Stimulated activated CD4-positive, alpha-beta T cell treated with anti-CD3 and anti-CD28 coated beads, Interleukin-2, amount 100 ng/mL, for 4 hours (primary cell): Measurements from ENCODE around the gene TSPOAP1.

Experiments
- DNase-seq: peaks from one replicate; pipeline ENCODE4 v3.0.0-alpha.2; 2020; ENCODE audit warnings: low read depth

Gene TSPOAP1

DNA sequence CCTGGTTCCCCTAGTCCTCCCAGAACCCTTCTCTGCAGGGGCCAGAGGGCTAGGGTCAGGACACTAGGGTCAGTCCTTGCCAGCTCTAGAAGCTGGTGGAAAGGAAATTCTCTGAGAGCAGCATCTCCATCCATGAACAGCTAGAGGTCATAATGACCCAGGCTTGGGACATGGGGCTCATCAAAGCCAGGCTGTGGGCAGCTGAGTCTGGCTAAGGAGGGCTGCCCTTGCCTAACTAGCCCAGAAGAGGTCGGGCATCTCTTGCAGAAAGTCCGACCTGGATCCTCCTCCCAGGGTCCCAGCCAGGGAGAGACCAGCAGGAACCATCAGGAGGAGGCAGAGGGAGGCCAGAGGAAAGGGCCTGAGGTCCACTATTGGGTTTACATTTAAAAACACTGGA is 52.2 kb downstream of the TSPOAP1 start:
- no peak for DNase-seq

DNA sequence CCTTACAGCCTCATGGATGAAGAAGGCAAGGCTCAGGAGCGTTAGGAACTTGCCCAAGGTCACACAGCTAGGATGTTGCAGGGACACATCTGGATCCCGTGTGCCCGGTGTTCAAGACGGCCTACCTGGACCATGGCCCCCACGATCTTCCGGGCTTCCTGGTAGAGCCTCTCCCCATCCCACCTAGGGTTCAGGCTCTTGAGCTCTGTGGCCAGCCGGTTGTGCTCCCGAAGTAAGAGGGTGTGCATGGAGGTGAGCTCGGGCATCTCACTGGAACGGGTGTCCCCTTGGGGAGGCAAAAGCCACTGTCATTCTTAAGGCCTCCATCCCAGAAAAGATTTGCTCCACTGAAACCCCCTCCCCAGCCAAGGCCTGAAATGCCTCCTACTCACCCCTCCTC is 53.2 kb downstream of the TSPOAP1 start:
- no peak for DNase-seq

DNA sequence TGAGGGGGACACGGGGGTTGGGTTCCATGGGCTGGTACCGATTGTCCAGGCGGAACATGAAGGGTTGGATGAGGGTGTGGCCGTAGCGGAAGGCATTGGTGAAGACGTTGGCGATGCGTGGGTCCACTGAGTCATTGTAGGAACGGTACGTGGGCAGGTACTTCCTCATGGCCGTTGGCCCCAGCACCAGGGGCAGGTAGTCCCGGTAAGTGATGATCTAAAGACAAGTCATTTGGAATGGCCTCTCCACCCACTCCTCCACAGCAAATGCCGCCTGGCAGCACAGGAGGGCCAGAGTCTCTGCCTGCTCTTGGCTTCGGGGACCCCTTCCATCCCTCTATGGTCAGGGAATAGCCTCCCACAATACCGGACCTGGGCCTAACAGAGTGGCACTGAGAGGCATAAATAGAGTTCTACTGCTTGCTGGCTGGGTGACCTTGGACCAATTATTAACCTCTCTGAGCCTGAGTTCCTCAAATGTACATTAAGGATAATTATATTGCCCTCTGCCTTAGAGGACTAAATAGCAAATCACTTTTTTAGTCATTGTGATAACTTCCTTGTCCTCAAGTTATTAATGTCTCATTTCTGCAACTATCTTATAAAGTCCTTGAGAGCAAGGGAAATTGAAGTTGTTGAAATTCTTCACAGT is 55.0 kb downstream of the TSPOAP1 start:
- no peak for DNase-seq

DNA sequence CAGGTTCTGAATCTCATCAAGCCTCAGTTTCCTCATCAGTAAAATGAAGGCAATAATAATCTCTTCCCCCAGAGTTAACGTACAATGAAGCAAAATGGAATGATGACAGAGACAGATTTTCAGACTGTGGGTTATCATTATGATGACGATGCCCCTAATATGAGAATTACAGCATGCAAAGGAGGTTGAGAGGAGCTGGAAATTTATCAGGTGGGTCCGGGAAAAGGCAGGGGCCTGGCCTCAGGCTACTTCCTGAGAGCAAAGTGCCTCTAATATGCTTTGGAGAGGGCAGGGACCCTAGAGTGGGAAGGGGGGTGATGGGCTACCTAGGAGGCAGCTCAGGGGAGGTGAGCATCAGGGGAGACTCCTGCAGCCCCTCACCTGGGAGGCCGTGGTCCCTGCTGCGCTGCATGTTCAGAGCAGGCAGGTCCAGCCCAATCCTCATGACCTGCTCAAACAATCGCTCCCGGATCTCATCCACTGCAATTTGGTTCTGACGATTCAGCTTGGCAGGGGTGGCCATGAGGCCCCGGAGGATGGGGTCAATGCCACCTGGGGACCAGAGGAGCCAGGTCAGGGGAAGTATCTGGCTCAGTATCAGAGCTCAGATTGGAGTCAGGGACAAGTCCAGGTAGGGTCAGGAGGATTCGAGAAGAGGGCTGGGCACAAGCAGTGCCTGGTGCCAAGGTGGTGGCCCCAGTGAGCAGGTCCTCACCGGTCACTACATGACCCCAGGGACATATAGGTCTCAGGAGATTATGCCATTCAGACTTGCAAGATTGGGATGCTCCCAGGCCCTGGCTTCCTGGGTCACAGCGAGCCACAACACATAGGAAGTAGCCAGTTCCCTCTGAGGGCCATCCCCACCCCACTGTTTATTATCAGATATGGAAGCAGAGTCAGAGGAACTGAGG is 56.0 kb downstream of the TSPOAP1 start:
- DNase-seq, result no peak

DNA sequence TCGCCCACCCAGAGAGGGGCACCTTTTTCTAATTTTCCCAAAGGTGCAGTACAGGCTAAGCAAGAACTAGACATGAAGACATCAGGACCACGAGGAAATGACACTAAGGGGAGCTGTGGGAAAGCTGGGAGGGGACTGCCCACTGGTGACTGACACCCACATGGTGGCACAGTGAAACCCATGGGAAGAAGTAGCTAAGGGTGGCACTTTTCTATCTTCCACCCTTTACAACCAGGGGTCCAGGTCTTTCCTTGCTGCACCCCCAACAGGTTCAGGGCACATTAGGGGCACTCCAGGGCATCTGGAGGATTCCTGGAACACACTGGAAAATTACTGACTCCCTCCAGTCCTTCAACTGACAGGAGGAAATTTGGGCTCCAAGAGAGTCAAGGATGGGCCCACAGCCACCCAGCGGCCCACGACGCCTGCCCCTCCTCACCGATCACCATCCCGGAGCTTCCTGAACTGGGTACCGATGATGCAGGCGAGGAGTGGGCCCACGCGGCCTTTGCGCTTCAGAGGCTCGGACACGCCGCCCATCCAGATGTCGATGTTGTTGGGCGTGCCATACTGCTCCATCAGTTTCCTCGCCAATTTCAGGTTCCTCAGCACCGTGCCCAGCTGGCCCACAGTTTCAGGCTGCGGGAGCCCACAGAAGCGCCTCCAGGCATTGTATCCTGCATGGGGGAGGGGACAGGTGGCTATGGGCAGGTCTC is 57.2 kb downstream of the TSPOAP1 start:
- DNase-seq, result no peak

DNA sequence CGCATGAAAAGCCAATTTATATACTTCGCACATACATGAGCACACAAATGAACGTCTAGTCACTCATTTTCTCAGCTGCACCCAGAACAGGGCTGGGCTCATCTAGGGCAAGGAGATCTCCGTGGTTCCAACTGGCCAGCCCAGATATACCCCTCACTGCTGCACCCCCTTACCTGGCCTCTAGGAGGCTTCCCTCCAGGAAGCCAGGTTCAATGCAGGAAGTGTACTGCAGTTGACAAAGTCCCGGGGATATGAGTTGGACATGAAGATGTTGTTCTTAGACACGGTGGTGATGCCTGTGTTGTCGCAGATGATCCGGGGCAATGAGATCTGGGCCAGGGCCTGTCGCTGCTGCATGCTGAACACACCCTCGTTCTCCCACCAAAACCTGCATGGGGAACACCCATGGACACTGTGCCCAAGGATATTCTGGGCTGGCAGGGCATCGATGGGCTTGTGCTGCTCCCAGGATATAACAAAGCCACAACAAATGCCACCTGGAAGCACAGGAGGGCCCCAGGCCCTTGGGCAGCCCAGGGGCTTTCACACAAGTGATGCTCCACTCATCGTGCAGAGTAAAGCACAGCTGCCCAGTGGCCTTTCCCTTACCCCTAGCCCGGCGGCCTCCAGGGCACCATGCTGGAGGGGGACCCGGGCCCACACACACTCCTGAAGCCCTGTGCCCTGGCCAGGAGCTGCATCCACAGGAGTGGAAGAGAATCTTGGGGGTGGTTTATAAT is 57.9 kb downstream of the TSPOAP1 start:
- DNase-seq, result no peak

DNA sequence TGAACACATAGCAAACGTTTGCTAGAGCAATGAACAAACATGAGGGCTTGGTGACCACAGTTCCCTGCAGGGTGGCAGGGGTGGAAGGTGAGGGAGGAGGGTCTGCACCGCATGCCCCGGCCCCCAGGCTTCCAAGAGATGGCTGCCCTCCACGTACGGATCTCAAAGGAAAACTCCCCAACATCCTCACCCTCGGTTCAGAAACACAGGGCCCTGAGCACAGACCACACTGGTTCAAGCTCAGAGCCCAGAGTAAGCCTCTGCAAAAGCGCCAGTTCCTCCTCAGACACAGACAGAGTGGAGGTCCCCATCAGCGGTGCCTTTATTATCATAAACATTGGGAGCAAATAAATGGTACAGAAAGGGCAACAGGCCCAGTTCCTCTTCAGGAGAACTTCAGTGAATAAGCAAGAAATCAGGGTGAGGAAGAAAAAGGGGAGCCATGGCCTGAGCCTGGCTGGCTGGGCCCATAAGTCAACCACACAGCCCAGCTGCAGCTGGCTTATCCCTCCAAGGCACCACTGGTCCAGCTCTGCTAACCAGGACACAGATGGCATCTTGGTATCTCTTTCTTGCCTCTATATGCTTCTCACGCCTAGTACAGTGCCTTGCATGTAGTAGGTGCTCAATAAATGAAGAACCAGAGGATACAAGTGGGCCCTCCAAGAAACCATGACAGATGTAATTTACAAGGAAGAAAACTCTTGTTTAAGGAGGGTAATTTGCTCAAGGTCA is 58.9 kb downstream of the TSPOAP1 start:
- DNase-seq, result no peak

DNA sequence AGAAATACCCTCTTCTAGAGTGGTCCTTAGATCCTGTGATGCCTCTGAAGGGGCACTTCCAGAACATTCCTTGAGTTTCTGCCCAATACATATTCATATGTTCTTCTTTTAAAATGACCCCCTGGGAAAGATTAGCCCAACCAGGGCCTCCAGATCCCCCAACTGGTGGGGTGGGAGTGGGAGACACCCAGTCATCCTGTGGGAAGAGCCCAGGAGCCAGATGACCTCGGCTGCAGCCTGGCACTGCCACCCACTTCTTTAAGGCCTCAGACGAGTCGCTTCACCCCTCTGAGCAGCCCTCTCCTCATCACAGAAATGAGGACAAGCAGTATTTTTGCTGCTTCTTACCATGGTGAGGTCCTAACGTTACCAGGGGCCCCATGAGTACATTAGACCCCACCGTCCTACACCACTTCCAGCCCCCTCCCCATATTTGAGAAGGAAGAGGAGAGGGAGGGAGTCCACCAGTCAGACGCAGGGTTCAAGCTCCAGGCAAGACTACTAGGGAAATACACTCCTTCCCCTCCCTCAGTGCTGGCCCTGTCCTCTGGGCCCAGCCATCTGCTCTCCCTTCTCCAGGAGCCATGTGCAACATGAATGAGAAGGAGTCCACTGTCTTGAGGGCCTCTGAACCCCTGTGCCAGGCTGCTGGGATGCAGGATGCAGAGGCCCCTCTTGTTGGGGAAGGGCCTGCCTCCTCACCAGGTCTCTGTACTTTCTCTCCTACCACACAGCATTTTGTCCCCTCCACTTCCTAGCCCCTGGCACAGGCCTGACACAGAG is 59.6 kb downstream of the TSPOAP1 start:
- DNase-seq, result no peak

DNA sequence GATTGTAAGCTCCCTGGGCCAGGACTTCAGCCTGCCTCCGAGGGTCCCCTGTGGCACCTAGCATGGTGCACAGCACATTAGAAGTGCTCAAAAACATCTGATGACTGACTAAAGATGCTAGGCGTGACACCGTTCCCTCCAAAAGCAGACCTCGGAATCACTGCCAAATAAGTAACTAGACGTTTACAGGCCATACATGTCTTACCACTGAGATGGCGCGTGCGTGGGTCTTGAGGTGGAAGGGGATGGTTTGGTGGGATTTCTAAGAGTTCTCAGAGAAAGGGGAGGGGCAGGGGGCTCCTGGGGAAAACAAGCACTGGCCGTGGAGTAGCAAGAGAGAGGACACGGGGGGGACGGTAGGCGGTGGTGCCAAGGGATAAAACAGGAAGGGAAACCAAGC is 60.3 kb downstream of the TSPOAP1 start:
- DNase-seq, result no peak

DNA sequence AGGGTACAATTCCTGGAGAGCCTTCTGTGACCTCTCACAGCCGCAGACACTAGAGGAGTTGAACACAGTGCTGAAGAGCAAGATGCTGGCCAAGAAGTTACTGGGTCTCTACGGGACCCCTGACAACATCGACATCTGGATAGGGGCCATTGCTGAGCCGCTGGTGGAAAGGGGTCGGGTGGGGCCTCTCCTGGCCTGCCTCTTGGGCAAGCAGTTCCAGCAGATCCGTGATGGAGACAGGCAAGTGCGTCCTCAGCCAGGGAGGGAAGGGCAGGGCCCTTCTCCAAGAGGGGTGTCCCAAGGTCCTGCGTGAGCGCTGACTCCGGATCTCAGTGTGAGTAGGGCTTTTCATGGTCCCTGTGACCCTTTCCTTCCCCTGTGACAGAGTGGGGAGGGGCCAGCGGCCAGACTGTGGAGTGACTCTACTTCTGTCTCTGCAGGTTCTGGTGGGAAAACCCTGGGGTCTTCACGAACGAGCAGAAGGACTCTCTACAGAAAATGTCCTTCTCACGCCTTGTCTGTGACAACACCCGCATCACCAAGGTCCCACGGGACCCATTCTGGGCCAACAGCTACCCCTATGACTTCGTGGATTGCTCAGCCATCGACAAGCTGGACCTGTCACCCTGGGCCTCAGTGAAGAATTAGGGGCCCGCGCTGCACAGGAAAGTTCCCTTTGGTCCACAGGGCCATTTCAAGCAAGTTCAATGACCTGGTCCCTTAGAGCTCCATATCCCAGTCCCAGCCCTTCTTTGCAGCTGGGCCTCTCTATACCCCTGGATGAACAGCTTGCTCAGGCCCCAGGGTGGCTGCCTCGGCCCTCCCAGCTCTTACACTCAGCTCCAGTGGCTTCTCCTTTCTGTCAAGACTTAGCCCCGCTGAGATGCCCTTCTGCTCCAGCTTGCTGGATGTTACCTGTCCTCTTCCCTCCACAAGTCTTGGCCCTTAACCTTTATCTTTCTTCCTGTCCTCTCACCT is 61.0 kb downstream of the TSPOAP1 start:
- no peak for DNase-seq

DNA sequence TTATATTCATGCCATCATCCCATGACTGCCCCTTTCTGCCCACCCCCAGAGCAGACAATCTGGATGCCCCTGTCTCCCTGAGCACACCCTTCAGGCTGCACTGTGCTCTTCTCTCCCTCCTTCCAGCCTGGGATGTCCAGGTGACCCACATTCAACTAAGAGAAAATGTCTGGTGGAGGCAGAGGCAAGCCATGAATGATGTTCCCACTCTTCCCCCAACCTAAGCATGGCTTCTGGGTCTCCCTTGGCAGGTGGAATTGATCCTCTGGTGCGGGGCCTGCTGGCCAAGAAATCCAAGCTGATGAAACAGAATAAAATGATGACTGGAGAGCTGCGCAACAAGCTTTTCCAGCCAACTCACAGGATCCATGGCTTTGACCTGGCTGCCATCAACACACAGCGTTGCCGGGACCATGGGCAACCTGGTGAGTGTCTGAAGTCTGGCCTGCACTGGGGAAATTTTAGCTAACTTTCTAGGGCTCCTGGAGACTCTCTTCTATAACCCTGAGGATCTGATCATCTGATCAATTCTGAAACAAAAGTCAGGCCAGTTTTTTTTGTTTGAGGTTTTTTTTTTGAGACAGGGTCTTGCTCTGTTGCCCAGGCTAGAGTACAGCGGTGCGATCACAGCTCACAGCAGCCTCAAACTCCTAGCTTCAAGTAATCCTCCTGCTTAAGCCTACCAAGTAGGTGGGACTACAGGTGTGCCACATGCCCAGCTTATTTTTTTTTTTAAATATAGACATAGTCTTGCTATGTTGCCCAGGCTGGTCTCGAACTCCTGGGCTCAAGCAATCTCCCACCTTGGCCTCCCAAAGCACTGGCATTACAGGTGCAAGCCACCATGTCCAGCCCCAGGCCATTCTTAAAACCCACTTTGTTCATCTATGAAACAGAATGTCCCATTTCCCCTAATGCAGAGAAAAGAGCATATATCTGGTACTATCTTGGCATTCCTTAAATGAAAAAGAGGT is 62.4 kb downstream of the TSPOAP1 start:
- no peak for DNase-seq

DNA sequence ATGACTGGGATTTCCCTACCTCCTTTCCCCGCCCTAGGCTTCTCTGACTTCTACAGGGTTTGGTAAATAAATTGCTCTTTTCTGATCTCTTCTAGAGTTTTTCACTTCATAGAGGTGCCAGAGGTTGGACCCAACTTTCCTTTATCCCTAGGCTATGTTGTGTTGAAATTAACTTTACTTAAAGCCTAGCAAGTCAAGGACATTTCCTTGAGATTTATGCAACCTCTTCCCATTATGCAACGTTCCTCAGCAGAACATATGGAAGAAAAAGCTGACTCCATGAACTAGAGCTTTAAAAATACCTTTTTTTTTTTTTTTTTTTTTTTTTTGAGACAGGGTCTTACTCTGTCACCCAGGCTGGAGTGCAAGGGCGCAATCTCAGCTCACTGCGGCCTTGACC is 63.3 kb downstream of the TSPOAP1 start:
- DNase-seq, result no peak

DNA sequence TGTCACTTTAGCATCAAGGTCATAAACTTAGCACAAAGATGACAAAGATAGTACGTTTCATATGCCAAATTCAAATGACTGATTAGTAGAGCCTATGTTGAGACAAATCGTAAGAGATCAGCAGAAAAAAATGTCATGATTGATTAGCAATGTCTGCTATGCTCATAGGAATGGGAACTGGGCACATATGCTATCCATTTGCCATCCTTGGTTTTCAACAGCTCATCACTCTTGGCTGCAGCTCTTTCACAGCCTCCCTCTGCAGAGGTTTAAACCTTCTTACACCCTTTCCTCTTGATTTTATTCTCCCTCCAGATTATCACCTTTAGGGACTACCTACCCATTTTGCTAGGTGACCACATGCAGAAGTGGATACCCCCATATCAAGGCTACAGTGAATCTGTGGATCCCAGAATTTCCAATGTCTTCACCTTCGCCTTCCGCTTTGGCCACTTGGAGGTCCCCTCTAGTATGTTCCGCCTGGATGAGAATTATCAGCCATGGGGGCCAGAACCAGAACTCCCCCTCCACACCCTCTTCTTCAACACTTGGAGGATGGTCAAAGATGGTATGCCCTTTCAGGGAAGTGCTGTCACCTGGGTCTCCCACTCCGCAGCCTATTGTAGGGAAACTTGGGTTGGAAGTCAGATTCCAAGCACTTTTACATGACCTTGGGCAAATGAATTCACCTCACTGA is 64.0 kb downstream of the TSPOAP1 start:
- DNase-seq, result no peak

DNA sequence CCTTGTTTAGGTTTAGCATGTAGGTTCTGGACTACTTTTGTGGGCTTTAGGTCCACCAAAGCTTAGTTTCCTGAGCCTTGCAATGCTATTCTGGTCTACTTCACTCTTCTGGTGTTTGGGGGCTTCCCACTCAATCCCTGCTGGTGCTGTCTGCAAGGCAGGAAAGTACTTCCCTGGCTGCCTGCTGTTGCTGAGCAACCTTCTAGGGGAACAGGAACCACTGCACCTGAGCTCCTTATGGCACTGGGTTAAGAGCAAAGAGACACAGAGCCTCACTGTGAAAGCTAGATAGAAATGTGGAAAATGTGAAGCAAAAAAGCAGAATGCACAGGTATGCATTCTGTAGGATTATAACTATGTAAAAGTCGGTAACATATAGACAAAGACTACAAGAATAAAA is 64.8 kb downstream of the TSPOAP1 start:
- no peak for DNase-seq

DNA sequence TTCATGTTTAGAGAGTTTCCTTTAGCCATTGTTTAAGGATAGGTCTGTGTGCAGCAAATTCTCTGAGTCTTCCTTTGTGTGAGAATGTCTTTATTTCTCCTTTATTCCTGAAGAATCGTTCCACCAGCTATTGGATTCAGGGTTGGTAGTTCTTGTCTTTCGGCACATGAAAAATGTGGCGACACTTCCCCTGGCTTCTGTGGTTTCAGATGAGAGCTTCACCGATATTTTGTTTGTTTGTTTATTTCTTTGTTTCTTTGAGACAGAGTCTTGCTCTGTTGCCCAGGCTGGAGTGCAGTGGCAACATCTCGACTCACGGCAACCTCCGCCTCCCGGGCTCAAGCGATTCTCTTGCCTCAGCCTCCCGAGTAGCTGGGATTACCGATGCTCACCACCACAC is 66.4 kb downstream of the TSPOAP1 start:
- DNase-seq, result no peak

DNA sequence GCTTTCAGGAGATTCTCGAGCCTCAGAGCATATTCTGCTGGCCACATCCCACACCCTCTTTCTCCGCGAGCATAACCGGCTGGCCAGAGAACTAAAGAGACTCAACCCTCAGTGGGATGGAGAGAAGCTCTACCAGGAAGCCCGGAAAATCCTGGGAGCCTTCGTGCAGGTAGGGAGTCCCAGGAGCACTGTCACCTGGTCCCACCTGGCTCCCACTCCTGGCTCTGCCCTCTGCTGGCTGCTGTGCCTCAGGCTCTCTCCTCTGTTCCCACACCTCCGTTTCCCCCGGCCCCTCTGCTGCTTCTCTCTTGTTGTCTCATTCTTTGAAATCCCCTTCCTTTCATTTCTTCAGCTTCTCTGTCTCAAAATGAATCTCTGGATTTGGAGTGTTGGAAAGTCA is 73.8 kb downstream of the TSPOAP1 start:
- no peak for DNase-seq

DNA sequence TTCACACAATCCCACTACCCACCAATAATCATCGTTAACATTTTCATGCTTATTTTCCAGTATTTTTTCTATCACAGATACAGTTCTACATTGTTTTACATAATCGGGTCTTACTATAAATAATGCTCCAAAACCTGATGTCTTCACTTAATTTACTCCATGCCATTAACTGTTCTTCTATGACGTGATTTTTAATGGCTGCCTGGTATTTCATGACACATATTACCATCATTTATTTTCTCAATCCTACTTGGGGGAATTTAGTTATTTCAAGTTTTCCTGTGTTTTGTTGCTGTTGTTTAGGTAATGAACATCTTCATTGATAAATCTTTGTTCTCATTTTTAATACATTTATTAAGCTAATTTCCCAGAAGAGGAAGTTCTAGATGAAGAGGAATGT is 75.5 kb downstream of the TSPOAP1 start:
- no peak for DNase-seq

DNA sequence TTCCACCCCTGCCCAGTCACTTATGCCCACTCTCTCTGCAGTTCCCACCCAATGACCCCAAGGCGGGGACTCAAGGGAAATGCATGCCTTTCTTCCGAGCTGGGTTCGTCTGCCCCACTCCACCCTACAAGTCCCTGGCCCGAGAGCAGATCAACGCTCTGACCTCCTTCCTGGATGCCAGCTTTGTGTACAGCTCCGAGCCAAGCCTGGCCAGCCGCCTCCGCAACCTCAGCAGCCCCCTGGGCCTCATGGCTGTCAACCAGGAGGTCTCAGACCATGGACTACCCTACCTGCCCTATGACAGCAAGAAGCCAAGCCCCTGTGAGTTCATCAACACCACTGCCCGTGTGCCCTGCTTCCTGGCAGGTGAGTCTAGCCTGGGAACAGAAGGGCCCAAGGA is 76.5 kb downstream of the TSPOAP1 start:
- no peak for DNase-seq
